MM.1S (cell line): ENCODE data around the gene AMFR.

Source experiments
- DNase-seq: peaks from one replicate; pipeline ENCODE4 v3.0.0-alpha.2; 2015
- H2AFZ ChIP-seq: fragments of 300-600 bp; sonication (generic); 2 replicates; pipeline ENCODE4 v1.6.0; 2016; ENCODE audit warnings: antibody characterized with exemption, low read length
- H3F3A ChIP-seq: fragments of 300-600 bp; sonication (generic); 2 replicates; pipeline ENCODE4 v1.6.1; 2016; ENCODE audit warnings: mild to moderate bottlenecking, antibody characterized with exemption, low read length, moderate library complexity, mixed read lengths; ENCODE audit not compliant: insufficient read depth
- H3K27ac ChIP-seq: fragments of 300-600 bp; sonication (generic); 2 replicates; pipeline ENCODE4 v1.5.1; 2016; ENCODE audit warnings: mild to moderate bottlenecking, low read length
- H3K27me3 ChIP-seq: fragments of 300-600 bp; sonication (generic); replicated peaks from 2 replicates; pipeline ENCODE4 v1.6.0; 2016; ENCODE audit warnings: low read length; ENCODE audit not compliant: insufficient read depth
- H3K36me3 ChIP-seq: fragments of 300-600 bp; sonication (generic); replicated peaks from 2 replicates; pipeline ENCODE4 v1.6.1; 2016; ENCODE audit warnings: mild to moderate bottlenecking, low read length, mixed read lengths; ENCODE audit not compliant: insufficient read depth
- H3K4me1 ChIP-seq: fragments of 300-600 bp; sonication (generic); 2 replicates; pipeline ENCODE4 v1.6.1; 2016; ENCODE audit warnings: low read length, mixed read lengths
- H3K4me2 ChIP-seq: fragments of 300-600 bp; sonication (generic); 2 replicates; pipeline ENCODE4 v1.6.0; 2016; ENCODE audit warnings: low read depth, low read length
- H3K4me3 ChIP-seq: fragments of 300-600 bp; sonication (generic); 2 replicates; pipeline ENCODE4 v1.5.1; 2016; ENCODE audit warnings: low read length, mixed read lengths
- H3K79me2 ChIP-seq: fragments of 300-600 bp; sonication (generic); 2 replicates; pipeline ENCODE4 v1.6.1; 2016; ENCODE audit warnings: mixed run types, low read length, mixed read lengths
- H3K9ac ChIP-seq: fragments of 300-600 bp; sonication (generic); 2 replicates; pipeline ENCODE4 v1.6.1; 2016; ENCODE audit warnings: low read length, mixed read lengths
- H3K9me2 ChIP-seq: fragments of 300-600 bp; sonication (generic); replicated peaks from 2 replicates; pipeline ENCODE4 v1.6.1; 2016; ENCODE audit warnings: mild to moderate bottlenecking, low read length, mixed read lengths; ENCODE audit not compliant: insufficient read depth
- H3K9me3 ChIP-seq: fragments of 300-600 bp; sonication (generic); replicated peaks from 2 replicates; pipeline ENCODE4 v1.6.1; 2016; ENCODE audit warnings: mild to moderate bottlenecking, low read length, mixed read lengths; ENCODE audit not compliant: insufficient read depth
- H4K20me1 ChIP-seq: fragments of 300-600 bp; sonication (generic); 2 replicates; pipeline ENCODE4 v1.6.1; 2016; ENCODE audit warnings: mild to moderate bottlenecking, low read length, moderate library complexity, mixed read lengths; ENCODE audit not compliant: insufficient read depth
- EZH2 ChIP-seq: fragments of 300-600 bp; sonication (generic); optimal IDR thresholded peaks from 2 replicates; pipeline ENCODE3; 2017; ENCODE audit warnings: low read depth, mild to moderate bottlenecking, antibody characterized with exemption, low read length, mixed read lengths
- EZH2phosphoT487 ChIP-seq: fragments of 300-600 bp; sonication (generic); IDR thresholded peaks from 2 replicates; pipeline ENCODE4 v1.6.1; 2018; ENCODE audit warnings: antibody characterized with exemption, low read length
- TF ChIP-seq, protein P1 (sequence below): fragments of 300-600 bp; sonication (generic); IDR thresholded peaks from 2 replicates; pipeline ENCODE4 v1.5.1; 2016; ENCODE audit warnings: antibody characterized with exemption, low read length, mixed read lengths

AMFR gene

DNA sequence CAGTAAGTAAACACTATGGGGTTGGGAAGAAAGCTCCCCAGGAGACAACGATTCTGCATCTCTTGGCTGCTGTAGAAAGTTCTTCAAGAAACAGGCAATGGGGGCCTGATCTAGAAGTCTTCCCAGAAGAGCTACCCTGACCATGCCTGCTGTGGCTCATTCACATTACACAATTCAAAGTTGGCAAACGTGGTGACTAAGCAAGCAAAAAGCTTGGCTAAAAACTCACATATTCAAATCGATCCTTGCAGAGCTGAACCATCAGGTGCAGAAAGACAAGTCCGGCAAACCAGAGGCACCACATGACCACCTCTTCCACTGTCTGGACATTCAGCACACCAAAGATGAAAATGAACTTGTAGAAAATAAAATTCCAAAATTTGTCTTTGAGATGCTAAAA, 16.1 kb downstream of the AMFR start:
- Histone ChIP-seq H3F3A (no peaks in the 10 kb centered on the region), H3K79me2 (peaks cover under 1% of the 10 kb centered on the region; the same call in 1 of the 2 replicates), H3K4me1 (no peaks in the 10 kb centered on the region), H3K27me3 (no peaks in the 10 kb centered on the region), H3K27ac (no peak overlapping the region), H3K4me3 (no peak overlapping the region), H3K4me2 (no peak overlapping the region), H3K9ac (no peak overlapping the region), H3K9me3 (no peaks in the 10 kb centered on the region), H3K9me2 (no peaks in the 10 kb centered on the region), H4K20me1 (no peaks in the 10 kb centered on the region), H3K36me3 (peaks cover 7% of the 10 kb centered on the region; the same call in 1 of the 2 replicates), H2AFZ (no peak overlapping the region)
- no peak for DNase-seq
- TF ChIP-seq EZH2 (no peak), EZH2phosphoT487 (no peak)
- TF ChIP-seq, protein P1, sequence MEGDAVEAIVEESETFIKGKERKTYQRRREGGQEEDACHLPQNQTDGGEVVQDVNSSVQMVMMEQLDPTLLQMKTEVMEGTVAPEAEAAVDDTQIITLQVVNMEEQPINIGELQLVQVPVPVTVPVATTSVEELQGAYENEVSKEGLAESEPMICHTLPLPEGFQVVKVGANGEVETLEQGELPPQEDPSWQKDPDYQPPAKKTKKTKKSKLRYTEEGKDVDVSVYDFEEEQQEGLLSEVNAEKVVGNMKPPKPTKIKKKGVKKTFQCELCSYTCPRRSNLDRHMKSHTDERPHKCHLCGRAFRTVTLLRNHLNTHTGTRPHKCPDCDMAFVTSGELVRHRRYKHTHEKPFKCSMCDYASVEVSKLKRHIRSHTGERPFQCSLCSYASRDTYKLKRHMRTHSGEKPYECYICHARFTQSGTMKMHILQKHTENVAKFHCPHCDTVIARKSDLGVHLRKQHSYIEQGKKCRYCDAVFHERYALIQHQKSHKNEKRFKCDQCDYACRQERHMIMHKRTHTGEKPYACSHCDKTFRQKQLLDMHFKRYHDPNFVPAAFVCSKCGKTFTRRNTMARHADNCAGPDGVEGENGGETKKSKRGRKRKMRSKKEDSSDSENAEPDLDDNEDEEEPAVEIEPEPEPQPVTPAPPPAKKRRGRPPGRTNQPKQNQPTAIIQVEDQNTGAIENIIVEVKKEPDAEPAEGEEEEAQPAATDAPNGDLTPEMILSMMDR = no peak

DNA sequence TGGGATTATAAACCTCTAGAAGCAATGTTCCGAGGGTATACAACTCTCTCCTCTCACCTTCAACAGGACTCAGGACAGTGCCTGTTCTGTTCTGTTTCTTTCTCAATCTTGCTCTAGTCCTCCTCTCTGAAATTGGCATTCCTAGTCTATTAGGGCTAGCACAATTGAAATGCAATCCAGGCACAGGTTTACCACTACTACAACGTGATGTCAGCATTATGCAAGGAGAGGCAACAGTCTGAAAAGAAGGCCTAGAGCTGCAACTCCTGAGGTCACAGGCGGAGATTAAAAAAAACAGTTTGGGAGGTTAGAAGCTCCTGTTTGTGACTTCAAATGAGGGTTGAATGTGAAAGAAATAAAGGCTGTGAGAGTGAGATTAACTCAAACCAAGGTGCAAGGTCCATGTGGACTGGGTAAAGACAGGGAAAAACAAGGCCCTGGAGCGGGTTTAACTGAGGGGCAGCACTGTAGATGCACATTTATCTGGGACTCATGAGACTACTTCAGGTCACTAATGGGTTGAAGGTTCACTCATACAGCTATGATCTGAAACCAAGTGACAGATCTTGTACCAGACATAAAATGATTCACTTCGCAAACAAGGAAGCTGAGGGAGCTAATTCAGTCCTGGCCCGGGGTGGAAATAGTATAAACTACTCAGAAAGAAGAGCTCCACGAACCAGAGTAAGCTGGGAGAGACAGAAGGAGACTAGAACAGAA, 16.8 kb downstream of the AMFR start:
- Histone ChIP-seq H4K20me1 (no peaks in the 10 kb centered on the region), H3K9me3 (no peaks in the 10 kb centered on the region), H3K36me3 (peaks cover 7% of the 10 kb centered on the region; the same call in 1 of the 2 replicates), H3K4me2 (no peak overlapping the region), H3K9ac (no peak overlapping the region), H3K79me2 (no peaks in the 10 kb centered on the region), H3F3A (no peaks in the 10 kb centered on the region), H3K9me2 (no peaks in the 10 kb centered on the region), H3K4me3 (no peak overlapping the region), H3K27me3 (no peaks in the 10 kb centered on the region), H2AFZ (no peak overlapping the region), H3K27ac (no peak overlapping the region), H3K4me1 (no peaks in the 10 kb centered on the region)
- no peak for TF ChIP-seq EZH2
- TF ChIP-seq EZH2phosphoT487 = no peak
- TF ChIP-seq, protein P1 = no peak
- DNase-seq = no peak

DNA sequence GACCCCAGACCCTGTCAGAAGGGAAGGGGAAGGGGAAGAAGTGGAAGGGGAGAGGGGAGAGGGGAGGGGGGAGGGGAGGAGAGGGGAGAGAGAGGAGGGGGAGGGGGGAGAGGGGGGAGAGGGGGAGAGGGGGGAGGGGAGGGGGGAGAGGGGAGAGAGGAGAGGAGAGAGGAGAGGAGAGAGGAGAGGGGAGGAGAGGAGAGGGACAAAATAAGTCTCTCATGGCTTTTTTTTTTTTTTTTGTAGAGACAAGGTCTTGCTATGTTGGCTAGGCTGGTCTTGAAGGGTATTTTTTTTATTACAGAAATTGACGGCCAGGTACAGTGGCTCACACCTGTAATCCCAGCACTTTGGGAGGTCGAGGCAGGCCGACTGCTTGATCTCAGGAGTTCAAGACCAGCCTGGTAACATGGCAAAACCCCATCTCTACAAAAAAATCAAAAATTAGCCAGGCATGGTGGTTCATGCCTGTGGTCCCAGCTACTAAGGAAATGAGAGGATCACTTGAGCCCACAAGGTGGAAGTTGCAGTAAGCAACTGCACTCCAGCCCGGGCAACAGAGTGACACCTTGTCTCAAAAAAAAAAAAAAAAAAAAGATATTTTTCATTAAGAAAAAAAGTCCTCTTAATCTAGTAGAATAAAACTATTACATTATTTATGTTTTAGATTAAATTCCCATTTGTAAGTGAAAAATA, 19.2 kb downstream of the AMFR start:
- Histone ChIP-seq H3K4me3 (no peak overlapping the region), H2AFZ (no peak overlapping the region), H3K9me3 (no peaks in the 10 kb centered on the region), H3K36me3 (peaks cover 7% of the 10 kb centered on the region; the same call in 1 of the 2 replicates), H4K20me1 (no peaks in the 10 kb centered on the region), H3K27ac (no peak overlapping the region), H3K79me2 (no peaks in the 10 kb centered on the region), H3K27me3 (no peaks in the 10 kb centered on the region), H3F3A (no peaks in the 10 kb centered on the region), H3K4me1 (no peaks in the 10 kb centered on the region), H3K9ac (no peak overlapping the region), H3K9me2 (no peaks in the 10 kb centered on the region), H3K4me2 (no peak overlapping the region)
- no peak for TF ChIP-seq EZH2phosphoT487
- no peak for TF ChIP-seq EZH2
- TF ChIP-seq, protein P1 = no peak
- DNase-seq = no peak
